ENCODE results near the gene COL5A1.

COL5A1 gene

GRCh38 chr9:134888603-134889190 lies 247.1 kb downstream of the COL5A1 start:
- Histone ChIP-seq H3K9ac (ENCODE audit: low read length) (no peak overlapping the region), H3K9me3 (ENCODE audit: control insufficient read depth, low read length) (no peaks in the 10 kb centered on the region), H3K4me3 (ENCODE audit: low read length) (no peak overlapping the region), H3K27me3 (ENCODE audit: control insufficient read depth, insufficient read depth, low read length) (peaks cover 7% of the 10 kb centered on the region), H3K36me3 (ENCODE audit: control insufficient read depth, insufficient read depth, low read length) (no peaks in the 10 kb centered on the region), H3K4me1 (ENCODE audit: control insufficient read depth, insufficient read depth, low read length) (no peaks in the 10 kb centered on the region)

- no peak overlapping the region for H3K9ac ChIP-seq (ENCODE audit: low read length)
- H3K4me3 ChIP-seq (ENCODE audit: low read length): no peak overlapping the region
- no peaks in the 10 kb centered on the region for H3K4me1 ChIP-seq (ENCODE audit: control insufficient read depth, insufficient read depth, low read length)
- H3K9me3 ChIP-seq (ENCODE audit: control insufficient read depth, low read length): no peaks in the 10 kb centered on the region
- peaks cover 7% of the 10 kb centered on the region for H3K27me3 ChIP-seq (ENCODE audit: control insufficient read depth, insufficient read depth, low read length)
- no peaks in the 10 kb centered on the region for H3K36me3 ChIP-seq (ENCODE audit: control insufficient read depth, insufficient read depth, low read length)
Measured at GRCh38 chr9:134889386-134890154, 248.0 kb downstream of the COL5A1 start.

DNA sequence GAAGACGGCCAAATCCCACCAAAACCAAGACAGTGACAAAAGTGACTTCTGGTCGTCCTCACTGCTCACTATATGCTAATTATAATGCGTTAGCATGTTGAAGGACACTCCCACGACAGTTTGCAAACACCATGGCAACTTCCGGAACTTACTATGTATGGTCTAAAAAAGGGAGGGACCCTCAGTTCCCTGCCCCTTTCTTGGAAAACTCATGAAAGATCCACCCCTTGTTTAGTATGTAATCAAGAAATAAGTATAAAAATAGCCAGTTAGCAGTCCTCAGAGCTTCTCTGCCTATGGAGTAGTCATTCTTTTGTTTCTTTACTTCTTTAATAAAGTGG lies 248.5 kb downstream of the COL5A1 start:
- no peak overlapping the region for H3K9ac ChIP-seq (ENCODE audit: low read length)
- no peaks in the 10 kb centered on the region for H3K36me3 ChIP-seq (ENCODE audit: control insufficient read depth, insufficient read depth, low read length)
- no peaks in the 10 kb centered on the region for H3K9me3 ChIP-seq (ENCODE audit: control insufficient read depth, low read length)
- peaks cover 7% of the 10 kb centered on the region for H3K27me3 ChIP-seq (ENCODE audit: control insufficient read depth, insufficient read depth, low read length)
- no peak overlapping the region for H3K4me3 ChIP-seq (ENCODE audit: low read length)
- H3K4me1 ChIP-seq (ENCODE audit: control insufficient read depth, insufficient read depth, low read length): no peaks in the 10 kb centered on the region

GRCh38 chr9:134891053-134891452 lies 249.4 kb downstream of the COL5A1 start:
- Histone ChIP-seq H3K27me3 (ENCODE audit: control insufficient read depth, insufficient read depth, low read length) (peaks cover 7% of the 10 kb centered on the region), H3K36me3 (ENCODE audit: control insufficient read depth, insufficient read depth, low read length) (no peaks in the 10 kb centered on the region), H3K9me3 (ENCODE audit: control insufficient read depth, low read length) (no peaks in the 10 kb centered on the region), H3K9ac (ENCODE audit: low read length) (no peak overlapping the region), H3K4me3 (ENCODE audit: low read length) (no peak overlapping the region), H3K4me1 (ENCODE audit: control insufficient read depth, insufficient read depth, low read length) (no peaks in the 10 kb centered on the region)

- H3K36me3 ChIP-seq (ENCODE audit: control insufficient read depth, insufficient read depth, low read length): no peaks in the 10 kb centered on the region
- no peak overlapping the region for H3K4me3 ChIP-seq (ENCODE audit: low read length)
- H3K4me1 ChIP-seq (ENCODE audit: control insufficient read depth, insufficient read depth, low read length): no peaks in the 10 kb centered on the region
- H3K27me3 ChIP-seq (ENCODE audit: control insufficient read depth, insufficient read depth, low read length): peaks cover 7% of the 10 kb centered on the region
- H3K9me3 ChIP-seq (ENCODE audit: control insufficient read depth, low read length): no peaks in the 10 kb centered on the region
- no peak overlapping the region for H3K9ac ChIP-seq (ENCODE audit: low read length)
Measured at GRCh38 chr9:134891713-134892112, 250.1 kb downstream of the COL5A1 start.

GRCh38 chr9:134892221-134892620 lies 250.6 kb downstream of the COL5A1 start:
- Histone ChIP-seq H3K9ac (ENCODE audit: low read length) (no peak overlapping the region), H3K27me3 (ENCODE audit: control insufficient read depth, insufficient read depth, low read length) (peaks cover 7% of the 10 kb centered on the region), H3K36me3 (ENCODE audit: control insufficient read depth, insufficient read depth, low read length) (no peaks in the 10 kb centered on the region), H3K9me3 (ENCODE audit: control insufficient read depth, low read length) (no peaks in the 10 kb centered on the region), H3K4me3 (ENCODE audit: low read length) (no peak overlapping the region), H3K4me1 (ENCODE audit: control insufficient read depth, insufficient read depth, low read length) (no peaks in the 10 kb centered on the region)

- Histone ChIP-seq H3K4me3 (ENCODE audit: low read length) (no peak overlapping the region), H3K27me3 (ENCODE audit: control insufficient read depth, insufficient read depth, low read length) (peaks cover 5% of the 10 kb centered on the region), H3K36me3 (ENCODE audit: control insufficient read depth, insufficient read depth, low read length) (no peaks in the 10 kb centered on the region), H3K9me3 (ENCODE audit: control insufficient read depth, low read length) (no peaks in the 10 kb centered on the region), H3K4me1 (ENCODE audit: control insufficient read depth, insufficient read depth, low read length) (no peaks in the 10 kb centered on the region), H3K9ac (ENCODE audit: low read length) (no peak overlapping the region)
Measured at GRCh38 chr9:134892820-134893420, 251.3 kb downstream of the COL5A1 start.

Measured in mucosa of stomach (tissue), 1 donor.